ENCODE measurements around the gene SCPEP1.

Gene SCPEP1

GRCh38 chr17:56994009-56994792 is 16.3 kb downstream of the SCPEP1 start:
- Histone ChIP-seq H3K4me1 (ENCODE audit: control insufficient read depth, insufficient read depth, low read length, poor library complexity, severe bottlenecking) (no peaks in the 10 kb centered on the region), H3K4me3 (ENCODE audit: insufficient read depth, low read depth, low read length, poor library complexity, severe bottlenecking) (no peak overlapping the region), H3K27me3 (replicated peaks; ENCODE audit: control insufficient read depth, insufficient read depth, low read length, poor library complexity, severe bottlenecking) (no peaks in the 10 kb centered on the region), H3K27ac (ENCODE audit: insufficient read depth, low read length, poor library complexity, severe bottlenecking) (no peak overlapping the region), H3K36me3 (ENCODE audit: control insufficient read depth, insufficient read depth, low read length) (peaks cover 6% of the 10 kb centered on the region), H3K9me3 (ENCODE audit: control insufficient read depth, low read length) (no peaks in the 10 kb centered on the region)
- no peak for DNase-seq

GRCh38 chr17:56995766-56996165 is 17.8 kb downstream of the SCPEP1 start:
- Histone ChIP-seq H3K4me1 (ENCODE audit: control insufficient read depth, insufficient read depth, low read length, poor library complexity, severe bottlenecking) (no peaks in the 10 kb centered on the region), H3K27me3 (replicated peaks; ENCODE audit: control insufficient read depth, insufficient read depth, low read length, poor library complexity, severe bottlenecking) (no peaks in the 10 kb centered on the region), H3K4me3 (ENCODE audit: insufficient read depth, low read depth, low read length, poor library complexity, severe bottlenecking) (no peak overlapping the region), H3K36me3 (ENCODE audit: control insufficient read depth, insufficient read depth, low read length) (peaks cover 6% of the 10 kb centered on the region), H3K27ac (ENCODE audit: insufficient read depth, low read length, poor library complexity, severe bottlenecking) (no peak overlapping the region), H3K9me3 (ENCODE audit: control insufficient read depth, low read length) (no peaks in the 10 kb centered on the region)
- no peak for DNase-seq

DNA sequence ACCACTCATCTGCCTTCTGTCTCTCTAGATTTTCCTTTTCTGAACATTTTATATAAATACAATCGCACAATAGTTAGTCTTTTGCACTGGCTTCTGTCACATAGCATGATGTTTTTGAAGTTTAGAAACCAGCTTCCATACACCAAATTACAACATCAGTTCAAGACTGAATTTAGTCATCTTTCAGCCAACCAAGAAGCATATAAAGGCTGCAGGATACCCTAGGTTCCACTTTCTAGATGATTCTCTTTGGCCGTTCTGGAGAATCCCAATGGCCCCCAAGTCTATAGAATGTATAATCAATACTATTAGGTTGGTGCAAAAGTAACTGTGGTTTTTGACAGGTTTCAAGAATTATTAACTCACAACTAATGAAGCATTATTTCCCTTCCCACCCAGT is 19.4 kb downstream of the SCPEP1 start:
- H3K9me3 ChIP-seq (ENCODE audit: control insufficient read depth, low read length): no peaks in the 10 kb centered on the region
- DNase-seq: no peak
- H3K4me1 ChIP-seq (ENCODE audit: control insufficient read depth, insufficient read depth, low read length, poor library complexity, severe bottlenecking): no peaks in the 10 kb centered on the region
- H3K27me3 ChIP-seq (replicated peaks; ENCODE audit: control insufficient read depth, insufficient read depth, low read length, poor library complexity, severe bottlenecking): no peaks in the 10 kb centered on the region
- no peak overlapping the region for H3K27ac ChIP-seq (ENCODE audit: insufficient read depth, low read length, poor library complexity, severe bottlenecking)
- no peak overlapping the region for H3K4me3 ChIP-seq (ENCODE audit: insufficient read depth, low read depth, low read length, poor library complexity, severe bottlenecking)
- peaks cover 6% of the 10 kb centered on the region for H3K36me3 ChIP-seq (ENCODE audit: control insufficient read depth, insufficient read depth, low read length)

DNA sequence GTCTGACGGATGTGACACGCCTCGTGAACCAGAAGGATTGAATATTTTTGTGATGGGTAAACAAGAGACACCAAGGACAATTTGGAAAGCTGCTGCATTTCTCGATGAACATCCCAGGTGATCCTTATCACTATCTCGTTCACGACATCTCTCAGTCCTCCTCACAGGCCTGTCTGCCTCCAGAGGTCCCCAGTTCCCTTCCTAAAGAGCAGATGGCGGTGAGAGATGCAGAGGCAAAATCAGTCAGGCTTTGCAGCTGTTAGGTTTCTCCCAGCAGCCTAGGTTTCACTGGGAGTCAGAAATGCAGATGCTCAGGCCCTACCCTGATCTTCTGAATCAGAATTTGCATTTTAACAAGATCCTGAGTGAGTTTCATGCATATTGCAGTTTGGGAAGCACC is 23.6 kb downstream of the SCPEP1 start:
- Histone ChIP-seq H3K9me3 (ENCODE audit: control insufficient read depth, low read length) (no peaks in the 10 kb centered on the region), H3K36me3 (ENCODE audit: control insufficient read depth, insufficient read depth, low read length) (no peaks in the 10 kb centered on the region), H3K27me3 (replicated peaks; ENCODE audit: control insufficient read depth, insufficient read depth, low read length, poor library complexity, severe bottlenecking) (no peaks in the 10 kb centered on the region), H3K4me1 (ENCODE audit: control insufficient read depth, insufficient read depth, low read length, poor library complexity, severe bottlenecking) (no peaks in the 10 kb centered on the region), H3K4me3 (ENCODE audit: insufficient read depth, low read depth, low read length, poor library complexity, severe bottlenecking) (no peak overlapping the region), H3K27ac (ENCODE audit: insufficient read depth, low read length, poor library complexity, severe bottlenecking) (no peak overlapping the region)
- no peak for DNase-seq

GRCh38 chr17:57002904-57003303 is 25.0 kb downstream of the SCPEP1 start:
- Histone ChIP-seq H3K36me3 (ENCODE audit: control insufficient read depth, insufficient read depth, low read length) (no peaks in the 10 kb centered on the region), H3K27me3 (replicated peaks; ENCODE audit: control insufficient read depth, insufficient read depth, low read length, poor library complexity, severe bottlenecking) (no peaks in the 10 kb centered on the region), H3K27ac (ENCODE audit: insufficient read depth, low read length, poor library complexity, severe bottlenecking) (no peak overlapping the region), H3K9me3 (ENCODE audit: control insufficient read depth, low read length) (no peaks in the 10 kb centered on the region), H3K4me1 (ENCODE audit: control insufficient read depth, insufficient read depth, low read length, poor library complexity, severe bottlenecking) (no peaks in the 10 kb centered on the region), H3K4me3 (ENCODE audit: insufficient read depth, low read depth, low read length, poor library complexity, severe bottlenecking) (no peak overlapping the region)
- DNase-seq: no peak

- Histone ChIP-seq H3K4me1 (ENCODE audit: control insufficient read depth, insufficient read depth, low read length, poor library complexity, severe bottlenecking) (no peaks in the 10 kb centered on the region), H3K36me3 (ENCODE audit: control insufficient read depth, insufficient read depth, low read length) (no peaks in the 10 kb centered on the region), H3K9me3 (ENCODE audit: control insufficient read depth, low read length) (no peaks in the 10 kb centered on the region), H3K4me3 (ENCODE audit: insufficient read depth, low read depth, low read length, poor library complexity, severe bottlenecking) (no peak overlapping the region), H3K27me3 (replicated peaks; ENCODE audit: control insufficient read depth, insufficient read depth, low read length, poor library complexity, severe bottlenecking) (no peaks in the 10 kb centered on the region), H3K27ac (ENCODE audit: insufficient read depth, low read length, poor library complexity, severe bottlenecking) (no peak overlapping the region)
- DNase-seq: no peak
These were observed 27.1 kb downstream of the SCPEP1 start for GRCh38 chr17:57004944-57005579.

GRCh38 chr17:57006040-57006439 is 28.1 kb downstream of the SCPEP1 start:
- H3K27me3 ChIP-seq (replicated peaks; ENCODE audit: control insufficient read depth, insufficient read depth, low read length, poor library complexity, severe bottlenecking): no peaks in the 10 kb centered on the region
- H3K9me3 ChIP-seq (ENCODE audit: control insufficient read depth, low read length): no peaks in the 10 kb centered on the region
- H3K4me1 ChIP-seq (ENCODE audit: control insufficient read depth, insufficient read depth, low read length, poor library complexity, severe bottlenecking): no peaks in the 10 kb centered on the region
- no peaks in the 10 kb centered on the region for H3K36me3 ChIP-seq (ENCODE audit: control insufficient read depth, insufficient read depth, low read length)
- DNase-seq: no peak
- no peak overlapping the region for H3K4me3 ChIP-seq (ENCODE audit: insufficient read depth, low read depth, low read length, poor library complexity, severe bottlenecking)
- no peak overlapping the region for H3K27ac ChIP-seq (ENCODE audit: insufficient read depth, low read length, poor library complexity, severe bottlenecking)

GRCh38 chr17:57008958-57009357 is 31.0 kb downstream of the SCPEP1 start:
- H3K27ac ChIP-seq (ENCODE audit: insufficient read depth, low read length, poor library complexity, severe bottlenecking): no peak overlapping the region
- DNase-seq: no peak
- no peaks in the 10 kb centered on the region for H3K36me3 ChIP-seq (ENCODE audit: control insufficient read depth, insufficient read depth, low read length)
- H3K27me3 ChIP-seq (replicated peaks; ENCODE audit: control insufficient read depth, insufficient read depth, low read length, poor library complexity, severe bottlenecking): no peaks in the 10 kb centered on the region
- H3K4me3 ChIP-seq (ENCODE audit: insufficient read depth, low read depth, low read length, poor library complexity, severe bottlenecking): no peak overlapping the region
- no peaks in the 10 kb centered on the region for H3K9me3 ChIP-seq (ENCODE audit: control insufficient read depth, low read length)
- H3K4me1 ChIP-seq (ENCODE audit: control insufficient read depth, insufficient read depth, low read length, poor library complexity, severe bottlenecking): no peaks in the 10 kb centered on the region

GRCh38 chr17:57009737-57010445 is 32.0 kb downstream of the SCPEP1 start:
- Histone ChIP-seq H3K4me3 (ENCODE audit: insufficient read depth, low read depth, low read length, poor library complexity, severe bottlenecking) (no peak overlapping the region), H3K4me1 (ENCODE audit: control insufficient read depth, insufficient read depth, low read length, poor library complexity, severe bottlenecking) (no peaks in the 10 kb centered on the region), H3K27me3 (replicated peaks; ENCODE audit: control insufficient read depth, insufficient read depth, low read length, poor library complexity, severe bottlenecking) (no peaks in the 10 kb centered on the region), H3K27ac (ENCODE audit: insufficient read depth, low read length, poor library complexity, severe bottlenecking) (no peak overlapping the region), H3K9me3 (ENCODE audit: control insufficient read depth, low read length) (no peaks in the 10 kb centered on the region), H3K36me3 (ENCODE audit: control insufficient read depth, insufficient read depth, low read length) (no peaks in the 10 kb centered on the region)
- DNase-seq: peak in 2 of 3 donors; percentile 11 to 23

DNA sequence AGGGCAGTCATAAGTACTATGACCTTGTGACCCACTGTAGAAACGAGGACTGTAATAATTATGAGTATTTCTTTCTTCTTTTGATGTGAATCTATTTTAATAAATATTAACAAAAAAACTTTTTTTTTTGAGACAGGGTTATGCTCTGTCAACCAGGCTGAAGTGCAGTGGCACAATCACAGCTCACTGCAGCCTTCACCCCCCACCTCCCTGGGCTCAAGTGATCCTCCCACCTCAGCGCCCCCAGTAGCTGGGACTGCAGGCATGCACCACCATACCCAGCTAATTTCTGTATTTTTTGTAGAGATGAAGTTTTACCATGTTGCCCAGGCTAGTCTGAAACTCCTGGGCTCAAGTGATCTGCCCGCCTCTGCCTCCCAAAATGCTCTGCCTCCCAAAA is 32.6 kb downstream of the SCPEP1 start:
- H3K27me3 ChIP-seq (replicated peaks; ENCODE audit: control insufficient read depth, insufficient read depth, low read length, poor library complexity, severe bottlenecking): no peaks in the 10 kb centered on the region
- H3K36me3 ChIP-seq (ENCODE audit: control insufficient read depth, insufficient read depth, low read length): no peaks in the 10 kb centered on the region
- H3K9me3 ChIP-seq (ENCODE audit: control insufficient read depth, low read length): no peaks in the 10 kb centered on the region
- H3K4me3 ChIP-seq (ENCODE audit: insufficient read depth, low read depth, low read length, poor library complexity, severe bottlenecking): no peak overlapping the region
- no peaks in the 10 kb centered on the region for H3K4me1 ChIP-seq (ENCODE audit: control insufficient read depth, insufficient read depth, low read length, poor library complexity, severe bottlenecking)
- DNase-seq: no peak
- no peak overlapping the region for H3K27ac ChIP-seq (ENCODE audit: insufficient read depth, low read length, poor library complexity, severe bottlenecking)
